ENCODE data around the gene ING3. TPM values are rescaled to one million over a fixed set of nuclear protein-coding genes. Genes with fewer than 3 reads are reported as not detected.

The ING3 gene
- total RNA-seq, 1 experiment from 2014 or later: 9.1 TPM

- Histone ChIP-seq H3K27ac (ENCODE audit: low read length) (no peak overlapping the region), H3K9me3 (ENCODE audit: control insufficient read depth, insufficient read depth, low read depth, low read length) (no peaks in the 10 kb centered on the region), H3K4me1 (ENCODE audit: control insufficient read depth, insufficient read depth, low read length) (no peaks in the 10 kb centered on the region), H3K4me3 (ENCODE audit: low read depth in 2 of 2, low read length in 2 of 2) (no peak overlapping the region), H3K36me3 (ENCODE audit: control insufficient read depth, insufficient read depth, low read length) (no peaks in the 10 kb centered on the region), H3K27me3 (ENCODE audit: control insufficient read depth, insufficient read depth, low read length) (peaks cover 3% of the 10 kb centered on the region)
- ChIA-PET POLR2A (no interaction called here), CTCF (no interaction called here)
- DNase-seq (ENCODE audit: low read depth, low spot score) (no peak), ATAC-seq (no peak)
- in situ Hi-C loops (cut with HindIII; ENCODE audit: low pct_unique_long_range_greater_than_20kb, low sequenced_read_pairs) (no loop called here), intact Hi-C loops (cut with micrococcal nuclease; ENCODE audit: unreplicated experiment) (no loop called here)
- TF ChIP-seq REST (IDR thresholded peaks at IDR 0.05; ENCODE audit: insufficient read depth in 1 of 2, low read depth in 2 of 2, low read length in 1 of 2): no peak
- BruUV-seq (replicated peaks): no TSS peak
Measured at GRCh38 chr7:120939345-120939744, 11.2 kb upstream of the ING3 start.

- DNase-seq (ENCODE audit: low read depth, low spot score) (no peak), ATAC-seq (no peak)
- BruUV-seq (replicated peaks): no TSS peak
Measured at GRCh38 chr7:120941064-120941463, 9.5 kb upstream of the ING3 start.

GRCh38 chr7:120941856-120942255, 8.7 kb upstream of the ING3 start:
- no TSS peak for BruUV-seq (replicated peaks)
- TF ChIP-seq CTCF (IDR thresholded peaks at IDR 0.05): no peak
- TF ChIP-seq POLR2AphosphoS5 (IDR thresholded peaks at IDR 0.05; ENCODE audit: low read depth, low read length): no peak
- no peak for TF ChIP-seq TCF7L2 (IDR thresholded peaks at IDR 0.05; ENCODE audit: low read depth, low read length)
- no peak for TF ChIP-seq REST (IDR thresholded peaks at IDR 0.05; ENCODE audit: insufficient read depth in 1 of 2, low read depth in 2 of 2, low read length in 1 of 2)
- TF ChIP-seq SIN3A (IDR thresholded peaks at IDR 0.05; ENCODE audit: borderline replicate concordance, insufficient read depth, low read depth, low read length): no peak
- Histone ChIP-seq H3K4me1 (ENCODE audit: control insufficient read depth, insufficient read depth, low read length) (no peaks in the 10 kb centered on the region), H3K27ac (ENCODE audit: low read length) (no peak overlapping the region), H3K27me3 (ENCODE audit: control insufficient read depth, insufficient read depth, low read length) (peaks cover 9% of the 10 kb centered on the region), H3K9me3 (ENCODE audit: control insufficient read depth, insufficient read depth, low read depth, low read length) (no peaks in the 10 kb centered on the region), H3K4me3 (ENCODE audit: low read depth in 2 of 2, low read length in 2 of 2) (no peak overlapping the region), H3K36me3 (ENCODE audit: control insufficient read depth, insufficient read depth, low read length) (no peaks in the 10 kb centered on the region)
- ATAC-seq (no peak), DNase-seq (ENCODE audit: low read depth, low spot score) (no peak)
- intact Hi-C loops (cut with micrococcal nuclease; ENCODE audit: unreplicated experiment) (loop anchor here (1.0 kb wide), 1 partner anchor 136 kb away; no protein-coding TSS in a partner anchor), in situ Hi-C loops (cut with HindIII; ENCODE audit: low pct_unique_long_range_greater_than_20kb, low sequenced_read_pairs) (no loop called here)
- POLR2A ChIA-PET: no interaction called here
- CTCF ChIA-PET: no interaction called here

More at GRCh38 chr7:120941064-120941463, 9.5 kb upstream of the ING3 start:
- no peak overlapping the region for H3K27ac ChIP-seq (ENCODE audit: low read length)
- in situ Hi-C loops (cut with HindIII; ENCODE audit: low pct_unique_long_range_greater_than_20kb, low sequenced_read_pairs) (no loop called here), intact Hi-C loops (cut with micrococcal nuclease; ENCODE audit: unreplicated experiment) (loop anchor here (1.0 kb wide), 1 partner anchor 135 kb away; no protein-coding TSS in a partner anchor)
- ChIA-PET CTCF (no interaction called here), POLR2A (no interaction called here)
- no peaks in the 10 kb centered on the region for H3K9me3 ChIP-seq (ENCODE audit: control insufficient read depth, insufficient read depth, low read depth, low read length)
- no peaks in the 10 kb centered on the region for H3K4me1 ChIP-seq (ENCODE audit: control insufficient read depth, insufficient read depth, low read length)
- H3K36me3 ChIP-seq (ENCODE audit: control insufficient read depth, insufficient read depth, low read length): no peaks in the 10 kb centered on the region
- H3K4me3 ChIP-seq (ENCODE audit: low read depth in 2 of 2, low read length in 2 of 2): no peak overlapping the region
- H3K27me3 ChIP-seq (ENCODE audit: control insufficient read depth, insufficient read depth, low read length): peaks cover 9% of the 10 kb centered on the region
- TF ChIP-seq CTCF (IDR thresholded peaks at IDR 0.05) (peak; percentile 29; the same call in 1 of the 2 replicates), TCF7L2 (IDR thresholded peaks at IDR 0.05; ENCODE audit: low read depth, low read length) (no peak), POLR2AphosphoS5 (IDR thresholded peaks at IDR 0.05; ENCODE audit: low read depth, low read length) (no peak), SIN3A (IDR thresholded peaks at IDR 0.05; ENCODE audit: borderline replicate concordance, insufficient read depth, low read depth, low read length) (no peak)

Data from Panc1 (cell line).